SK-N-SH treated with all-trans-retinoic acid at 6 μM for 48 hours (cell line): ENCODE data around the gene MCM5.

Experiments
- ATAC-seq: fragments of 200-7000 bp; cut with Tn5 transposase; 3 replicates; pipeline ENCODE4 v1.9.1; 2020; ENCODE audit warnings: mild to moderate bottlenecking, moderate library complexity
- ARNTL ChIP-seq: fragments of 450-650 bp; formaldehyde crosslinking; IDR thresholded peaks from 2 replicates; pipeline ENCODE4 v1.5.0; 2020; ENCODE audit warnings: low read depth, mild to moderate bottlenecking, moderate library complexity, borderline replicate concordance
- CSDC2 ChIP-seq: fragments of 250-450 bp; sonication (Bioruptor Pico); IDR thresholded peaks from 2 replicates; pipeline ENCODE4 v1.5.0; 2020; ENCODE audit warnings: mild to moderate bottlenecking, moderate library complexity
- CSRNP3 ChIP-seq: fragments of 250-450 bp; sonication (Bioruptor Pico); IDR thresholded peaks from 2 replicates; pipeline ENCODE4 v1.5.1; 2021; ENCODE audit warnings: mild to moderate bottlenecking, moderate library complexity
- ESRRG ChIP-seq: fragments of 250-450 bp; sonication (Bioruptor Pico); IDR thresholded peaks from 2 replicates; pipeline ENCODE4 v1.6.1; 2021; ENCODE audit warnings: mild to moderate bottlenecking
- GLIS3 ChIP-seq: fragments of 250-450 bp; sonication (Bioruptor Pico); IDR thresholded peaks from 2 replicates; pipeline ENCODE4 v1.5.0; 2020; ENCODE audit warnings: mild to moderate bottlenecking, moderate library complexity
- ISL1 ChIP-seq: fragments of 250-450 bp; sonication (Bioruptor Pico); IDR thresholded peaks from 2 replicates; pipeline ENCODE4 v2.1.2; 2022; ENCODE audit warnings: mild to moderate bottlenecking, moderate library complexity
- OSR1 ChIP-seq: fragments of 250-450 bp; sonication (Bioruptor Pico); IDR thresholded peaks from 2 replicates; pipeline ENCODE4 v1.8.0; 2022; ENCODE audit warnings: moderate library complexity, mild to moderate bottlenecking, inconsistent platforms
- PPARA ChIP-seq: fragments of 250-450 bp; sonication (Bioruptor Pico); IDR thresholded peaks from 2 replicates; pipeline ENCODE4 v1.5.0; 2020; ENCODE audit warnings: mild to moderate bottlenecking, borderline replicate concordance
- RARB ChIP-seq: fragments of 250-450 bp; sonication (Bioruptor Pico); IDR thresholded peaks from 2 replicates; pipeline ENCODE4 v1.8.0; 2021; ENCODE audit warnings: mild to moderate bottlenecking, moderate library complexity
- SNAI2 ChIP-seq: fragments of 250-450 bp; sonication (Bioruptor Pico); IDR thresholded peaks from 2 replicates; pipeline ENCODE4 v1.5.0; 2020; ENCODE audit warnings: mild to moderate bottlenecking, moderate library complexity
- TCF4 ChIP-seq: fragments of 250-450 bp; sonication (Bioruptor Pico); IDR thresholded peaks from 2 replicates; pipeline ENCODE4 v1.8.0; 2021; ENCODE audit warnings: mild to moderate bottlenecking, moderate library complexity, borderline replicate concordance
- TOX ChIP-seq: fragments of 250-450 bp; sonication (Bioruptor Pico); IDR thresholded peaks from 2 replicates; pipeline ENCODE4 v1.8.0; 2021; ENCODE audit warnings: mild to moderate bottlenecking, moderate library complexity, borderline replicate concordance
- TSHZ2 ChIP-seq: fragments of 250-450 bp; sonication (Bioruptor Pico); IDR thresholded peaks from 2 replicates; pipeline ENCODE4 v1.5.0; 2020; ENCODE audit warnings: mild to moderate bottlenecking, moderate library complexity
- ZFP3 ChIP-seq: fragments of 250-450 bp; sonication (Bioruptor Pico); IDR thresholded peaks from 2 replicates; pipeline ENCODE4 v1.5.0; 2020; ENCODE audit warnings: mild to moderate bottlenecking, moderate library complexity
- ZFP30 ChIP-seq: fragments of 450-650 bp; formaldehyde crosslinking; IDR thresholded peaks from 2 replicates; pipeline ENCODE4 v1.5.0; 2022; ENCODE audit warnings: mild to moderate bottlenecking, moderate library complexity
- ZNF565 ChIP-seq: fragments of 450-650 bp; formaldehyde crosslinking; conservative IDR thresholded peaks from 2 replicates; pipeline ENCODE4 v1.5.0; 2020; ENCODE audit warnings: low read depth, mild to moderate bottlenecking, moderate library complexity
- ZNF70 ChIP-seq: fragments of 450-650 bp; formaldehyde crosslinking; IDR thresholded peaks from 2 replicates; pipeline ENCODE4 v1.5.0; 2020; ENCODE audit warnings: mild to moderate bottlenecking, moderate library complexity
- TF ChIP-seq, protein P1 (sequence below): fragments of 250-450 bp; sonication (Bioruptor Pico); IDR thresholded peaks from 2 replicates; pipeline ENCODE4 v1.5.1; 2020; ENCODE audit warnings: low read depth, mild to moderate bottlenecking, moderate library complexity
- TF ChIP-seq, protein P2 (sequence below): fragments of 250-450 bp; sonication (Bioruptor Pico); IDR thresholded peaks from 2 replicates; pipeline ENCODE4 v1.8.0; 2021; ENCODE audit warnings: low read depth, mild to moderate bottlenecking, moderate library complexity, borderline replicate concordance
- TF ChIP-seq, protein P3 (sequence below): fragments of 250-450 bp; sonication (Bioruptor Pico); IDR thresholded peaks from 2 replicates; pipeline ENCODE4 v1.8.0; 2020; ENCODE audit warnings: mild to moderate bottlenecking, moderate library complexity, borderline replicate concordance

MCM5 gene

GRCh38 chr22:35448523-35448922 is 48.6 kb downstream of the MCM5 start (continued):
- TF ChIP-seq, protein P1, sequence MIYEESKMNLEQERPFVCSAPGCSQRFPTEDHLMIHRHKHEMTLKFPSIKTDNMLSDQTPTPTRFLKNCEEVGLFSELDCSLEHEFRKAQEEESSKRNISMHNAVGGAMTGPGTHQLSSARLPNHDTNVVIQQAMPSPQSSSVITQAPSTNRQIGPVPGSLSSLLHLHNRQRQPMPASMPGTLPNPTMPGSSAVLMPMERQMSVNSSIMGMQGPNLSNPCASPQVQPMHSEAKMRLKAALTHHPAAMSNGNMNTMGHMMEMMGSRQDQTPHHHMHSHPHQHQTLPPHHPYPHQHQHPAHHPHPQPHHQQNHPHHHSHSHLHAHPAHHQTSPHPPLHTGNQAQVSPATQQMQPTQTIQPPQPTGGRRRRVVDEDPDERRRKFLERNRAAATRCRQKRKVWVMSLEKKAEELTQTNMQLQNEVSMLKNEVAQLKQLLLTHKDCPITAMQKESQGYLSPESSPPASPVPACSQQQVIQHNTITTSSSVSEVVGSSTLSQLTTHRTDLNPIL, result no peak
- no peak for TF ChIP-seq RARB (CRISPR knock-in tag)
- TF ChIP-seq, all 23 proteins: peak for 0

GRCh38 chr22:35449829-35450689 is 50.1 kb downstream of the MCM5 start:
- no peak for ATAC-seq
- TF ChIP-seq ZNF70, result no peak

DNA sequence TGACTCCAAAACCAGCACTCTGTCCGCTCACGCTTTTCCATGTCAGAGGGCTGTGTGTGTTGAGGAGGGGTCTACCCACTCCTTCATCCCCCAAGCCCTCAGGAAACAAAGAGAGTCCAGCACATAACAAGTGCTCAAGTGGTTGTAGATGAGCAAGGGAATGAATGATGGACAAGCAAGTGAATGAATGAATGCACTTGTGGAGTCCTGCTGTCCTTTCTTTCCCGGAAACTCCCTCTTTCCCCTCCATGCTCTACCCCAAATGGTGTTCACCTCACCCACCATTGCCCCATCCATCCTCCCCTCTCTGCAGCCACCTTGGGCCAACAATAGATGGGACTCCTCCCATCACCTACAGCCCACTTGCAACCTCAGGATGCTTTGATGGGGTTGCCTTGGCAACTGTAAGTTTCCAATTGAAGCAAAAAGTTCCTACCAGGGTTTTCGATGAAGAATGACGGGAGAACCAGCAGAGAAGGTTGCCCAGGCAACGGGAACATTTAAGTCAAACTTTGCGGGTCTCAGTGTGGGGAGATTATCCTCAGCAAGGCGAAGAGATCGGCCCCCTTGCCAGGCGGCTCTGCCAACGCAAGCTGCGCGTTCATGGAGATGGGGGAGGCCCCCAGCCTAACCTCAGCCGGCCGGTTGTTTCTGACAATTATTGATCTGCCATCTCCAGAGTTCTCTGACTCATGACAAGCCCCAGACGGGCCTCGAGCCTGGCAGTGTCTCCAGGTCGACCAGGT is 51.1 kb downstream of the MCM5 start:
- TF ChIP-seq CSRNP3 (CRISPR knock-in tag), result no peak
- no peak for TF ChIP-seq SNAI2 (CRISPR knock-in tag)
- TF ChIP-seq, protein P2, sequence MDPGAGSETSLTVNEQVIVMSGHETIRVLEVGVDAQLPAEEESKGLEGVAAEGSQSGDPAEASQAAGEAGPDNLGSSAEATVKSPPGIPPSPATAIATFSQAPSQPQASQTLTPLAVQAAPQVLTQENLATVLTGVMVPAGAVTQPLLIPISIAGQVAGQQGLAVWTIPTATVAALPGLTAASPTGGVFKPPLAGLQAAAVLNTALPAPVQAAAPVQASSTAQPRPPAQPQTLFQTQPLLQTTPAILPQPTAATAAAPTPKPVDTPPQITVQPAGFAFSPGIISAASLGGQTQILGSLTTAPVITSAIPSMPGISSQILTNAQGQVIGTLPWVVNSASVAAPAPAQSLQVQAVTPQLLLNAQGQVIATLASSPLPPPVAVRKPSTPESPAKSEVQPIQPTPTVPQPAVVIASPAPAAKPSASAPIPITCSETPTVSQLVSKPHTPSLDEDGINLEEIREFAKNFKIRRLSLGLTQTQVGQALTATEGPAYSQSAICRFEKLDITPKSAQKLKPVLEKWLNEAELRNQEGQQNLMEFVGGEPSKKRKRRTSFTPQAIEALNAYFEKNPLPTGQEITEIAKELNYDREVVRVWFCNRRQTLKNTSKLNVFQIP (CRISPR knock-in tag), result no peak
- no peak for TF ChIP-seq TOX (CRISPR knock-in tag)
- TF ChIP-seq ESRRG (CRISPR knock-in tag), result no peak
- TF ChIP-seq ZFP30 (CRISPR knock-in tag), result no peak
- no peak for TF ChIP-seq ZNF565
- TF ChIP-seq, protein P1, result no peak
- TF ChIP-seq, protein P3, sequence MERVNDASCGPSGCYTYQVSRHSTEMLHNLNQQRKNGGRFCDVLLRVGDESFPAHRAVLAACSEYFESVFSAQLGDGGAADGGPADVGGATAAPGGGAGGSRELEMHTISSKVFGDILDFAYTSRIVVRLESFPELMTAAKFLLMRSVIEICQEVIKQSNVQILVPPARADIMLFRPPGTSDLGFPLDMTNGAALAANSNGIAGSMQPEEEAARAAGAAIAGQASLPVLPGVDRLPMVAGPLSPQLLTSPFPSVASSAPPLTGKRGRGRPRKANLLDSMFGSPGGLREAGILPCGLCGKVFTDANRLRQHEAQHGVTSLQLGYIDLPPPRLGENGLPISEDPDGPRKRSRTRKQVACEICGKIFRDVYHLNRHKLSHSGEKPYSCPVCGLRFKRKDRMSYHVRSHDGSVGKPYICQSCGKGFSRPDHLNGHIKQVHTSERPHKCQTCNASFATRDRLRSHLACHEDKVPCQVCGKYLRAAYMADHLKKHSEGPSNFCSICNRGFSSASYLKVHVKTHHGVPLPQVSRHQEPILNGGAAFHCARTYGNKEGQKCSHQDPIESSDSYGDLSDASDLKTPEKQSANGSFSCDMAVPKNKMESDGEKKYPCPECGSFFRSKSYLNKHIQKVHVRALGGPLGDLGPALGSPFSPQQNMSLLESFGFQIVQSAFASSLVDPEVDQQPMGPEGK (CRISPR knock-in tag), result no peak
- TF ChIP-seq TCF4, result no peak
- no peak for TF ChIP-seq CSDC2 (CRISPR knock-in tag)
- no peak for ATAC-seq

DNA sequence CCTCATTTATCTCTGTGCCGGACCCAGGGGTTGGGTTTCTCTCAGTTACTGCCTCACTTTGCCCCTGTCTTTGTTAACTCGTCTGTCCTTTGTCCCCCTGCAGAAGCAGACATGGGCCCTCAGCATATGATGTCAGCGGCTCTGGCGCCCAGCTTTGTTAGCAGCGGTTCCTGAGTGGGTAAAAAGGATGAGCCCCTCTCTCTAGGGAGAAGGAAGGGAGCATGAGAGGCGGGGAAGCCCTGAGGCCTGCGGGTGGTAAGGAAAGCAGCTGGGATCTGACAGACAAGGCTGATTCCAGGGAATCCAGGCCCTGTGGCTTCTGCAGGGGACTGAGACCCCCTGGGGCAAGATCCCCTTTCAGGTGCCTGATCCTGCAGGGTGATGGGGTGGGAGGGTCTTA is 51.7 kb downstream of the MCM5 start:
- TF ChIP-seq TSHZ2 (CRISPR knock-in tag) (no peak), ZFP3 (CRISPR knock-in tag) (no peak), TCF4 (no peak), ARNTL (CRISPR knock-in tag) (no peak), OSR1 (no peak), ISL1 (no peak), GLIS3 (CRISPR knock-in tag) (no peak), PPARA (CRISPR knock-in tag) (no peak), ZFP30 (CRISPR knock-in tag) (no peak), ZNF70 (no peak)
- TF ChIP-seq, protein P3 (CRISPR knock-in tag), result no peak
- ATAC-seq, result no peak
